GM23338 (cell line): ENCODE results near the gene OR2AE1. TPM values are rescaled to one million over a fixed set of nuclear protein-coding genes. Genes with fewer than 3 reads are reported as not detected.

ENCODE experiments used
- CREB1 ChIP-seq: fragments of 250-450 bp; sonication (Bioruptor Pico); IDR thresholded peaks from 2 replicates; pipeline ENCODE4 v1.5.0; 2020; ENCODE audit warnings: low read depth, mild to moderate bottlenecking, moderate library complexity
- CTCF ChIP-seq, 2 experiments: fragments of 200-600 bp in 1 of 2; sonication (generic) in 1 of 2; conservative IDR thresholded peaks; 2 replicates each; pipeline versions ENCODE4 v1.5.1 to v1.6.1; 2016 to 2017; ENCODE audit warnings: antibody characterized with exemption in 2 of 2, low read depth in 2 of 2, mild to moderate bottlenecking in 2 of 2, moderate library complexity in 1 of 2
- EZH2 ChIP-seq: fragments of 200-600 bp; sonication (generic); IDR thresholded peaks from one replicate; pipeline ENCODE4 v1.8.0; 2017; ENCODE audit warnings: antibody characterized with exemption, mild to moderate bottlenecking, low read depth; ENCODE audit not compliant: unreplicated experiment
- JUNB ChIP-seq: IDR thresholded peaks from one replicate; pipeline ENCODE4 v1.6.1; 2016; ENCODE audit warnings: antibody characterized with exemption; ENCODE audit not compliant: unreplicated experiment
- NANOG ChIP-seq: IDR thresholded peaks from 2 replicates; pipeline ENCODE4 v1.6.1; 2016; ENCODE audit warnings: antibody characterized with exemption, borderline replicate concordance
- POLR2AphosphoS5 ChIP-seq: IDR thresholded peaks from 2 replicates; pipeline ENCODE4 v1.6.1; 2016; ENCODE audit warnings: antibody characterized with exemption, low read depth
- STAT1 ChIP-seq: IDR thresholded peaks from one replicate; pipeline ENCODE4 v1.6.1; 2016; ENCODE audit warnings: antibody characterized with exemption; ENCODE audit not compliant: unreplicated experiment
- ZNF331 ChIP-seq: fragments of 250-450 bp; sonication (Bioruptor Pico); IDR thresholded peaks from 2 replicates; pipeline ENCODE4 v1.5.0; 2020; ENCODE audit warnings: low read depth, mild to moderate bottlenecking, moderate library complexity
- polyA plus RNA-seq: library from polyadenylated mRNA; unstranded; fragments of >200 nt; fragmentation: Nextera tagmentation; extraction: Ambion mirVana; gene quantifications from 2 replicates; pipeline ENCODE4 v1.2.1, GENCODE V29; 2016
- small RNA-seq: library from RNA; depleted of rRNA; stranded (forward); fragments of <200 nt; gene quantifications from one replicate; pipeline ENCODE3, GENCODE V24; 2014; ENCODE audit warnings: low replicate concordance
- total RNA-seq: library from RNA; depleted of rRNA; stranded (reverse); fragments of >200 nt; shearing (Covaris generic); gene quantifications from 2 replicates; pipeline ENCODE4 v1.2.3, GENCODE V29; 2014; rRNA removed
- TF ChIP-seq, protein P1 (sequence below): IDR thresholded peaks from one replicate; pipeline ENCODE4 v1.6.1; 2018; ENCODE audit warnings: antibody characterized with exemption; ENCODE audit not compliant: unreplicated experiment

Gene OR2AE1
- total and polyA plus RNA-seq, 2 experiments from 2014 or later = not detected

- no peak for TF ChIP-seq CREB1 (CRISPR knock-in tag)
- TF ChIP-seq POLR2AphosphoS5 = no peak
- no peak for TF ChIP-seq NANOG
- TF ChIP-seq, protein P1, sequence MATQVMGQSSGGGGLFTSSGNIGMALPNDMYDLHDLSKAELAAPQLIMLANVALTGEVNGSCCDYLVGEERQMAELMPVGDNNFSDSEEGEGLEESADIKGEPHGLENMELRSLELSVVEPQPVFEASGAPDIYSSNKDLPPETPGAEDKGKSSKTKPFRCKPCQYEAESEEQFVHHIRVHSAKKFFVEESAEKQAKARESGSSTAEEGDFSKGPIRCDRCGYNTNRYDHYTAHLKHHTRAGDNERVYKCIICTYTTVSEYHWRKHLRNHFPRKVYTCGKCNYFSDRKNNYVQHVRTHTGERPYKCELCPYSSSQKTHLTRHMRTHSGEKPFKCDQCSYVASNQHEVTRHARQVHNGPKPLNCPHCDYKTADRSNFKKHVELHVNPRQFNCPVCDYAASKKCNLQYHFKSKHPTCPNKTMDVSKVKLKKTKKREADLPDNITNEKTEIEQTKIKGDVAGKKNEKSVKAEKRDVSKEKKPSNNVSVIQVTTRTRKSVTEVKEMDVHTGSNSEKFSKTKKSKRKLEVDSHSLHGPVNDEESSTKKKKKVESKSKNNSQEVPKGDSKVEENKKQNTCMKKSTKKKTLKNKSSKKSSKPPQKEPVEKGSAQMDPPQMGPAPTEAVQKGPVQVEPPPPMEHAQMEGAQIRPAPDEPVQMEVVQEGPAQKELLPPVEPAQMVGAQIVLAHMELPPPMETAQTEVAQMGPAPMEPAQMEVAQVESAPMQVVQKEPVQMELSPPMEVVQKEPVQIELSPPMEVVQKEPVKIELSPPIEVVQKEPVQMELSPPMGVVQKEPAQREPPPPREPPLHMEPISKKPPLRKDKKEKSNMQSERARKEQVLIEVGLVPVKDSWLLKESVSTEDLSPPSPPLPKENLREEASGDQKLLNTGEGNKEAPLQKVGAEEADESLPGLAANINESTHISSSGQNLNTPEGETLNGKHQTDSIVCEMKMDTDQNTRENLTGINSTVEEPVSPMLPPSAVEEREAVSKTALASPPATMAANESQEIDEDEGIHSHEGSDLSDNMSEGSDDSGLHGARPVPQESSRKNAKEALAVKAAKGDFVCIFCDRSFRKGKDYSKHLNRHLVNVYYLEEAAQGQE = no peak
- TF ChIP-seq JUNB = no peak
- no peak for TF ChIP-seq STAT1
- no peak for TF ChIP-seq CTCF (conservative IDR thresholded peaks at IDR 0.05; ENCODE audit: low read depth in 2 of 2)
- no peak for TF ChIP-seq EZH2
- TF ChIP-seq ZNF331 (CRISPR knock-in tag) = no peak
These were observed 49.6 kb downstream of the OR2AE1 start (continued) for GRCh38 chr7:99827040-99827778.

Small RNAs within 50 kb of the gene (small RNA-seq; reads per million reads assigned to genes)
- gene AC011904.1 (not detected), gene CYP3A52P (not detected)

Other genes starting within 250 kb of the OR2AE1 start
- gene CYP3A5, start 197.0 kb downstream of the OR2AE1 start, total RNA-seq = not detected in 2 replicates
- 1.1 and 1.2 TPM in 2 replicates for gene CYP3A5, start 197.0 kb downstream of the OR2AE1 start, polyA plus RNA-seq
- gene CYP3A7, start 141.8 kb downstream of the OR2AE1 start, total RNA-seq = not detected in 2 replicates
- 0.12 and 0.19 TPM in 2 replicates for gene CYP3A7, start 141.8 kb downstream of the OR2AE1 start, polyA plus RNA-seq
- not detected in 2 replicates for gene CYP3A4, start 92.8 kb downstream of the OR2AE1 start, total RNA-seq
- gene CYP3A4, start 92.8 kb downstream of the OR2AE1 start, polyA plus RNA-seq = not detected in 2 replicates
- not detected in 2 replicates for gene CYP3A43, start 49.0 kb downstream of the OR2AE1 start, total RNA-seq
- 0.17 TPM in 1 of 2 replicates, not detected in the other for gene CYP3A43, start 49.0 kb downstream of the OR2AE1 start, polyA plus RNA-seq
- gene TRIM4, start 42.5 kb upstream of the OR2AE1 start, total RNA-seq = 9.1 and 13.7 TPM in 2 replicates
- 5.0 and 5.5 TPM in 2 replicates for gene TRIM4, start 42.5 kb upstream of the OR2AE1 start, polyA plus RNA-seq
- gene GJC3, start 52.6 kb upstream of the OR2AE1 start, total RNA-seq = 0.23 and 0.56 TPM in 2 replicates
- 3.1 and 3.8 TPM in 2 replicates for gene GJC3, start 52.6 kb upstream of the OR2AE1 start, polyA plus RNA-seq
- 0.17 TPM in 1 of 2 replicates, not detected in the other for gene AZGP1, start 99.0 kb upstream of the OR2AE1 start, total RNA-seq
- gene AZGP1, start 99.0 kb upstream of the OR2AE1 start, polyA plus RNA-seq = 1.3 TPM in 1 of 2 replicates, not detected in the other
- gene ZKSCAN1, start 138.6 kb upstream of the OR2AE1 start, total RNA-seq = 14.5 and 19.4 TPM in 2 replicates
- gene ZKSCAN1, start 138.6 kb upstream of the OR2AE1 start, polyA plus RNA-seq = 9.8 and 11.8 TPM in 2 replicates
- gene ZSCAN21, start 172.7 kb upstream of the OR2AE1 start, total RNA-seq = 21.8 and 24.8 TPM in 2 replicates
- 15.4 and 15.7 TPM in 2 replicates for gene ZSCAN21, start 172.7 kb upstream of the OR2AE1 start, polyA plus RNA-seq
- 40.8 and 48.9 TPM in 2 replicates for gene ZNF3, start 204.7 kb upstream of the OR2AE1 start, total RNA-seq
- 22.6 and 23.4 TPM in 2 replicates for gene ZNF3, start 204.7 kb upstream of the OR2AE1 start, polyA plus RNA-seq
- 89.8 and 104 TPM in 2 replicates for gene COPS6, start 211.9 kb upstream of the OR2AE1 start, total RNA-seq
- gene COPS6, start 211.9 kb upstream of the OR2AE1 start, polyA plus RNA-seq = 191 and 198 TPM in 2 replicates
- gene MCM7, start 224.4 kb upstream of the OR2AE1 start, total RNA-seq = 285 TPM in 2 replicates
- 140 and 144 TPM in 2 replicates for gene MCM7, start 224.4 kb upstream of the OR2AE1 start, polyA plus RNA-seq
- gene AP4M1, start 224.6 kb upstream of the OR2AE1 start, total RNA-seq = 12.2 and 13.3 TPM in 2 replicates
- 9.5 and 14.4 TPM in 2 replicates for gene AP4M1, start 224.6 kb upstream of the OR2AE1 start, polyA plus RNA-seq
- gene TAF6, start 242.3 kb upstream of the OR2AE1 start, total RNA-seq = 125 and 141 TPM in 2 replicates
- gene TAF6, start 242.3 kb upstream of the OR2AE1 start, polyA plus RNA-seq = 54.9 and 56.3 TPM in 2 replicates
- 11.3 and 12.0 TPM in 2 replicates for gene CNPY4, start 242.6 kb upstream of the OR2AE1 start, total RNA-seq
- gene CNPY4, start 242.6 kb upstream of the OR2AE1 start, polyA plus RNA-seq = 10.7 and 11.1 TPM in 2 replicates
- 5.0 and 5.7 TPM in 2 replicates for gene MBLAC1, start 249.9 kb upstream of the OR2AE1 start, total RNA-seq
- 2.4 and 2.7 TPM in 2 replicates for gene MBLAC1, start 249.9 kb upstream of the OR2AE1 start, polyA plus RNA-seq